Lung (tissue), 16 donors: ENCODE data around the gene TGFB2. TPM values are rescaled to one million over a fixed set of nuclear protein-coding genes. Genes with fewer than 3 reads are reported as not detected.

Source experiments
- ATAC-seq: fragments of 200-7000 bp; cut with Tn5 transposase; one replicate; pipeline ENCODE4 v1.9.1; 2020; ENCODE audit warnings: moderate number of reproducible peaks; ENCODE audit not compliant: insufficient read depth, low FRiP score
- DNase-seq, 3 donors: peaks; one replicate each; pipeline ENCODE4 v3.0.0-alpha.2; 2013 to 2017
- H3K27ac ChIP-seq, 2 donors: one replicate each; pipeline ENCODE4 v1.5.1; 2013; ENCODE audit warnings: mild to moderate bottlenecking in 2 of 2, moderate library complexity in 2 of 2, control low read depth in 1 of 2, inconsistent platforms in 1 of 2, low read depth in 1 of 2, low read length in 1 of 2
- H3K27me3 ChIP-seq, 3 donors: one replicate each; pipeline ENCODE4 v1.5.1; 2013; ENCODE audit warnings: low read length in 2 of 3; ENCODE audit not compliant: control insufficient read depth in 3 of 3, insufficient read depth in 3 of 3
- H3K36me3 ChIP-seq, 4 donors: one replicate each; pipeline ENCODE4 v1.5.1; 2013; ENCODE audit warnings: low read length in 4 of 4, mild to moderate bottlenecking in 1 of 4, moderate library complexity in 1 of 4; ENCODE audit not compliant: control insufficient read depth in 4 of 4, insufficient read depth in 4 of 4
- H3K4me1 ChIP-seq, 5 donors: one replicate each; pipeline ENCODE4 v1.5.1; 2013; ENCODE audit warnings: low read length in 5 of 5, mild to moderate bottlenecking in 2 of 5, moderate library complexity in 1 of 5; ENCODE audit not compliant: control insufficient read depth in 5 of 5, insufficient read depth in 5 of 5
- H3K4me3 ChIP-seq: one replicate; pipeline ENCODE4 v1.5.1; 2013; ENCODE audit warnings: mild to moderate bottlenecking, control low read depth, moderate library complexity
- H3K9ac ChIP-seq, 2 donors: one replicate each; pipeline ENCODE4 v1.5.1; 2013; ENCODE audit warnings: low read length in 2 of 2, control low read depth in 1 of 2; ENCODE audit not compliant: insufficient read depth in 1 of 2
- H3K9me3 ChIP-seq, 4 donors: one replicate each; pipeline ENCODE4 v1.5.1; 2013; ENCODE audit warnings: low read length in 3 of 4, mild to moderate bottlenecking in 1 of 4, moderate library complexity in 1 of 4; ENCODE audit not compliant: control insufficient read depth in 4 of 4, insufficient read depth in 3 of 4
- CTCF ChIP-seq: IDR thresholded peaks from 2 replicates; pipeline ENCODE4 v1.5.1; 2012; ENCODE audit warnings: mild to moderate bottlenecking; ENCODE audit errors: control extremely low read depth, extremely low read depth
- WGBS, 2 donors: extraction: QIAGEN DNeasy Blood & Tissue Kit; methylation state at CpG; one replicate each; pipeline ENCODE4 v1.1.7; 2013; 5-methylcytosine and 5-hydroxymethylcytosine counted together
- long read RNA-seq, 5 donors: transcript quantifications; one replicate each; lab custom pipeline, GENCODE V29; 2026
- polyA plus RNA-seq, 2 donors: library from polyadenylated mRNA; stranded (reverse); fragments of 200-250 nt; gene quantifications; one replicate each; pipeline ENCODE4 v1.2.1, GENCODE V29; 2013
- total RNA-seq, 2 donors: library from RNA; depleted of rRNA in 1 of 2; stranded (reverse); fragments of >200 nt in 1 of 2; gene quantifications; one replicate each; pipeline ENCODE4 v1.2.1, GENCODE V29; 2014 to 2021
- donor health status: control.
- donor health status: control.
- donor health status: Bipolar disorder and iron deficiency.
- donor health status: healthy.
- donor health status: DM: yes; HTN: yes; CAD: no.

Gene TGFB2
- total RNA-seq (10 to 100 TPM in 1 of 2 donors, 1 to 10 TPM in 1; 4.4 to 53.7 TPM), polyA plus RNA-seq (1 to 10 TPM; 1.9 to 3.3 TPM)
- long read RNA-seq, donor 1, full-length matches to known transcripts, result 45 of 63 reads
- long read RNA-seq, donor 1, partial matches to known transcripts, result 18 of 63 reads
- long read RNA-seq, donor 1, other reads (novel, unspliced or antisense), result 0 of 63 reads
- long read RNA-seq, donor 2, full-length matches to known transcripts, result 12 of 18 reads
- long read RNA-seq, donor 2, partial matches to known transcripts, result 6 of 18 reads
- long read RNA-seq, donor 2, other reads (novel, unspliced or antisense), result 0 of 18 reads
- long read RNA-seq, donor 3, full-length matches to known transcripts, result 18 of 18 reads
- long read RNA-seq, donor 3, partial matches to known transcripts, result 0 of 18 reads
- long read RNA-seq, donor 3, other reads (novel, unspliced or antisense), result 0 of 18 reads
- long read RNA-seq, donor 4, full-length matches to known transcripts, result 5 of 14 reads
- long read RNA-seq, donor 4, partial matches to known transcripts, result 9 of 14 reads
- long read RNA-seq, donor 4, other reads (novel, unspliced or antisense), result 0 of 14 reads
- long read RNA-seq, donor 5, full-length matches to known transcripts, result 36 of 43 reads
- long read RNA-seq, donor 5, partial matches to known transcripts, result 7 of 43 reads
- long read RNA-seq, donor 5, other reads (novel, unspliced or antisense), result 0 of 43 reads

DNA sequence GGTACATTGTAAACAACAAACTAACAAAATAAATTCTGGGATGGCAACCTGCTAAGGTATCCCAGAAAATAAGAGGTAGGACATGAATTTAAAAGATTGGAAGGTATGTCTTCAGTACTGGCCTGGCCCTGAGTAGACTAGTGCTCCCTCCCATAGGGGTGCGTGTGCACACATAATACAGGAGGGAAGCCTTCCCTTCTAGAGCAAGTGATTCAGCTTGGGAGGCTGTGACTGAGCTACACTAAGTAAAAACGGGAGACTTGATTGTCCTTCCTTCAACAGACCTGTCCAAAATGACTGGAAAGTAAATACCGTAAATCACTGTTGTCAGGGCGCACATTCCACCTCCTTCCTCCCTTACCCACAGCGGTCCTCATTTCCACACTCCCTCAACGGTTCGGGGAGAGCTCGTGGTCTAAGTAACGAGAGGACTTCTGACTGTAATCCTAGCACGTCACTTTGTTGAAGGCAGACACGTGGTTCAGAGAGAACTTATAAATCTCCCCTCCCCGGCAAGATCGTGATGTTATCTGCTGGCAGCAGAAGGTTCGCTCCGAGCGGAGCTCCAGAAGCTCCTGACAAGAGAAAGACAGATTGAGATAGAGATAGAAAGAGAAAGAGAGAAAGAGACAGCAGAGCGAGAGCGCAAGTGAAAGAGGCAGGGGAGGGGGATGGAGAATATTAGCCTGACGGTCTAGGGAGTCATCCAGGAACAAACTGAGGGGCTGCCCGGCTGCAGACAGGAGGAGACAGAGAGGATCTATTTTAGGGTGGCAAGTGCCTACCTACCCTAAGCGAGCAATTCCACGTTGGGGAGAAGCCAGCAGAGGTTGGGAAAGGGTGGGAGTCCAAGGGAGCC, at the start of gene TGFB2:
Gene TGFB2, plus strand, starts transcription at position 523 of the 859 bp plus-strand sequence. CDS start 1,366 bp downstream, outside the sequence.
- Histone ChIP-seq H3K27ac (peak within 1 kb of the TSS; percentile 51 to 90), H3K9me3 (no peaks in the 10 kb centered on the region), H3K36me3 (peaks cover 0 to 4% (median 0%) of the 10 kb centered on the region in 4 donors), H3K4me1 (peaks cover 0 to 23% (median 0%) of the 10 kb centered on the region in 5 donors), H3K4me3 (peak within 1 kb of the TSS; percentile 64), H3K27me3 (no peaks in the 10 kb centered on the region), H3K9ac (peak within 1 kb of the TSS; percentile 86 to 96)
- DNase-seq (peak; percentile 86 to 95 (median 91)), ATAC-seq (peak; percentile 38)
- WGBS, 2 donors, result 2 to 3% methylated on average over 22 of the region's 22 CpGs
- TF ChIP-seq CTCF, result no peak

DNA sequence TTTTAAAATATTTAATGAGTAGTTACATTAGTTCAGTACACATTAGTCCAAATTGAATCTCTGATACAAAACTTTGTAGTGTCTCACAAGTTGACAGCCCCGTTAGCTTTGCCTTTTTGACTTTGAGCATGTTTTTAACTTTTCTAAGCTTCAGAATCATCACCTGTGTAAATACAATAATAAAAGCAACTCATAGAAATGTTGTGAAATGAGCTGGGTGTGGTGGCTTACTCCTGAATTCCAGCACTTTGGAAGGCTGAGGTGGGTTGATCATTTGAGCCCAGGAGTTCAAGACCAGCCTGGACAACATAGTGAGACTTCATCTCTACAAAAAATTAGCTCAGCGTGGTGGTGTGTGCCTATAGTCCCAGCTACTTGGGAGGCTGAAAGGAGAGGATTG, 49.0 kb upstream of the TGFB2 start:
- H3K9ac ChIP-seq, result no peak overlapping the region
- H3K27me3 ChIP-seq, result no peaks in the 10 kb centered on the region
- peaks cover 0 to 8% (median 1%) of the 10 kb centered on the region in 5 donors for H3K4me1 ChIP-seq
- WGBS, 2 donors, result 89 to 97% methylated on average over 2 of the region's 2 CpGs
- H3K4me3 ChIP-seq, result no peak overlapping the region
- DNase-seq, result no peak
- TF ChIP-seq CTCF, result no peak
- peaks cover 0 to 5% (median 1%) of the 10 kb centered on the region in 4 donors for H3K36me3 ChIP-seq
- H3K27ac ChIP-seq, result no peak overlapping the region
- ATAC-seq, result no peak
- no peaks in the 10 kb centered on the region for H3K9me3 ChIP-seq

DNA sequence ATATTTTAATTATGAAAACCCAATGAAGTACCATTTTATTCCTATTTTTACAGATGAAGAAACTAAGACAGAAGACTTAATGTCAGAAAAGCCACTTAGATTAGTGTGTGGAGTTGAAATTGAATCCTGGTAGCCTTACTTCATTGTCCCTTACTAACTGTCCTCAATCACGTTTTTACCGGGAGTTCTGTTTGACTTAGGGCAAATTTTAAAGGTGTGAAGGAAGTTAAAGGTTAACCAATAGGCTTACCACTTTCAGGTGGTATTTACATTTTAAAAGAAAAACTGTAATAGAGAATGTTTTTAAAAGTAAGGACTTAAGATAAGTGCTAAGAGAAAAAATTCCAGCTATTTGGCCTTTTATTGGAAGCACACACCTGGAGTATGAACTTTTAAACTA, 47.7 kb upstream of the TGFB2 start:
- Histone ChIP-seq H3K27ac (no peak overlapping the region), H3K36me3 (peaks cover 0 to 5% (median 2%) of the 10 kb centered on the region in 4 donors), H3K9me3 (peaks cover 0 to 2% (median 0%) of the 10 kb centered on the region in 4 donors), H3K9ac (no peak overlapping the region), H3K27me3 (no peaks in the 10 kb centered on the region), H3K4me3 (no peak overlapping the region), H3K4me1 (peaks cover 0 to 10% (median 4%) of the 10 kb centered on the region in 5 donors)
- WGBS, 2 donors, result 67 to 85% methylated on average over 2 of the region's 2 CpGs
- TF ChIP-seq CTCF, result no peak
- ATAC-seq, result no peak
- peak in 2 of 3 donors; percentile 33 to 64 for DNase-seq
